ENCODE results near the gene STON2. TPM values are rescaled to one million over a fixed set of nuclear protein-coding genes. Genes with fewer than 3 reads are reported as not detected.

Gene STON2
- total and polyA plus RNA-seq, 2 of the 8 experiments (the other 6 are each of a cell fraction or from before 2014, with no cell fraction given): 8.9 to 50.0 TPM

GRCh38 chr14:81336009-81336408 lies 64.1 kb downstream of the STON2 start:
- H3K27me3 ChIP-seq (replicated peaks in 1 of 4; ENCODE audit: control insufficient read depth in 3 of 4, extremely low read depth in 1 of 4, insufficient read depth in 3 of 4, low read length in 3 of 4): no peaks in the 10 kb centered on the region
- DNase-seq (ENCODE audit: low read depth in 1 of 2, low spot score in 2 of 2) (no peak), FAIRE-seq (no peak)
- CTCF ChIA-PET (ENCODE audit: partially characterized antibody): no interaction called here
- H3K9me3 ChIP-seq (ENCODE audit: insufficient read depth in 2 of 2, low read depth in 1 of 2, low read length in 1 of 2): no peaks in the 10 kb centered on the region
- H3K23ac ChIP-seq (ENCODE audit: insufficient read length): no peak overlapping the region
- POLR2A ChIA-PET (ENCODE audit: partially characterized antibody): no interaction called here
- no peak overlapping the region for H4K5ac ChIP-seq (ENCODE audit: insufficient read length, low read depth, low read length)
- H3K18ac ChIP-seq (ENCODE audit: extremely low read depth, low read length): no peak overlapping the region
- 92% methylated on average over 3 of the region's 3 CpGs; no CpG with 5 or more reads in 1 of the 2 experiments for WGBS, 2 experiments (ENCODE audit: extremely low coverage in 1 of 2, insufficient coverage in 1 of 2, insufficient read length in 1 of 2, insufficient replicate concordance in 2 of 2, low coverage in 1 of 2, low lambda C conversion rate in 2 of 2, missing lambda C conversion rate in 1 of 2)
- H3K4me2 ChIP-seq (ENCODE audit: insufficient read depth in 1 of 2, low read depth in 2 of 2, low read length in 2 of 2): no peak overlapping the region
- H2BK120ac ChIP-seq (replicated peaks; ENCODE audit: low read depth, low read length): no peak overlapping the region
- H2BK12ac ChIP-seq (ENCODE audit: low read depth, low read length): no peak overlapping the region
- no peak overlapping the region for H2BK15ac ChIP-seq (ENCODE audit: low read length)
- peaks cover 2% of the 10 kb centered on the region; the same call in 1 of the 2 replicates for H3K79me1 ChIP-seq (ENCODE audit: low read depth, low read length)
- H2BK20ac ChIP-seq (ENCODE audit: low read length): no peak overlapping the region
- no peaks in the 10 kb centered on the region for H3K4me1 ChIP-seq (replicated peaks in 1 of 4; ENCODE audit: control insufficient read depth in 3 of 4, insufficient read depth in 4 of 4, low read length in 3 of 4)
- H4K20me1 ChIP-seq (replicated peaks in 1 of 2; ENCODE audit: control insufficient read depth in 1 of 2, insufficient read depth in 2 of 2, low read length in 2 of 2): no peaks in the 10 kb centered on the region
- no peak overlapping the region for H3K4me3 ChIP-seq (ENCODE audit: extremely low read depth in 1 of 4, insufficient read depth in 2 of 4, low read depth in 3 of 4, low read length in 4 of 4)
- no peak overlapping the region for H3K9ac ChIP-seq (replicated peaks in 1 of 4; ENCODE audit: extremely low read depth in 1 of 4, low read depth in 3 of 4, low read length in 3 of 4)
- no peaks in the 10 kb centered on the region for H3K23me2 ChIP-seq (ENCODE audit: low read depth, low read length)
- H2BK5ac ChIP-seq (ENCODE audit: low read depth, low read length): no peak overlapping the region
- no peak overlapping the region for H3K14ac ChIP-seq (ENCODE audit: insufficient read length)
- H4K91ac ChIP-seq (replicated peaks; ENCODE audit: insufficient read length, low read length): no peak overlapping the region
- no peak overlapping the region for H2AFZ ChIP-seq (ENCODE audit: low read length)
- H3K27ac ChIP-seq (ENCODE audit: low read depth, low read length): no peak overlapping the region; the same call in 1 of the 2 replicates
- H3K79me2 ChIP-seq (ENCODE audit: control insufficient read depth in 1 of 2, insufficient read depth in 2 of 2, low read length in 2 of 2): no peaks in the 10 kb centered on the region; a peak in 1 of 4 replicates
- H3K36me3 ChIP-seq (ENCODE audit: control insufficient read depth in 2 of 4, insufficient read depth in 4 of 4, low read length in 3 of 4): no peaks in the 10 kb centered on the region
- no peak overlapping the region for H4K8ac ChIP-seq (ENCODE audit: extremely low read depth, insufficient read depth, low read length)
- H3K56ac ChIP-seq (replicated peaks; ENCODE audit: insufficient read length, low read depth, low read length): no peak overlapping the region
- H3K4ac ChIP-seq (replicated peaks; ENCODE audit: insufficient read length, low read depth, low read length): no peak overlapping the region
- H2AK5ac ChIP-seq (ENCODE audit: low read depth, low read length): no peak overlapping the region
- no peak for TF ChIP-seq ATF2 (IDR thresholded peaks at IDR 0.05; ENCODE audit: low read length)
- TF ChIP-seq CTBP2 (IDR thresholded peaks at IDR 0.05; ENCODE audit: borderline replicate concordance, insufficient read depth, insufficient read length, low read length): no peak
- TF ChIP-seq NRF1 (IDR thresholded peaks at IDR 0.05; ENCODE audit: low read depth, low read length): no peak
- TF ChIP-seq SAP30 (IDR thresholded peaks at IDR 0.05; ENCODE audit: insufficient read depth, insufficient replicate concordance, low read length): no peak
- no peak for TF ChIP-seq POU5F1 (IDR thresholded peaks at IDR 0.05; ENCODE audit: low read depth, low read length)
- TF ChIP-seq RBBP5 (IDR thresholded peaks at IDR 0.05; ENCODE audit: borderline replicate concordance, low read depth, low read length): no peak
- no peak for TF ChIP-seq CTCF (IDR thresholded peaks at IDR 0.05; ENCODE audit: control extremely low read depth in 1 of 3, insufficient read depth in 1 of 3, low read depth in 1 of 3, low read length in 3 of 3)
- TF ChIP-seq SRF (IDR thresholded peaks at IDR 0.05; ENCODE audit: low read depth, low read length): no peak
- no peak for TF ChIP-seq JUN (IDR thresholded peaks at IDR 0.05; ENCODE audit: low read depth, low read length)
- no peak for TF ChIP-seq KDM4A (IDR thresholded peaks at IDR 0.05; ENCODE audit: low read depth, low read length, severe bottlenecking)

Measured in H1 (cell line).